Kidney epithelial cell (primary cell): ENCODE data around the gene SULT1A1. TPM values are rescaled to one million over a fixed set of nuclear protein-coding genes. Genes with fewer than 3 reads are reported as not detected.

Experiments used
- DNase-seq: peaks from one replicate; pipeline ENCODE4 v3.0.0-alpha.2; 2010; ENCODE audit warnings: low read depth
- H3K27me3 ChIP-seq: 2 replicates; pipeline ENCODE4 v1.6.0; 2011; ENCODE audit warnings: low read length; ENCODE audit not compliant: control insufficient read depth, insufficient read depth
- H3K36me3 ChIP-seq: 2 replicates; pipeline ENCODE4 v1.5.1; 2011; ENCODE audit warnings: low read length; ENCODE audit not compliant: control insufficient read depth, insufficient read depth
- H3K4me3 ChIP-seq: 2 replicates; pipeline ENCODE4 v1.5.1; 2011; ENCODE audit warnings: low read depth, mild to moderate bottlenecking, control low read depth, low read length
- CTCF ChIP-seq: IDR thresholded peaks from 2 replicates; pipeline ENCODE4 v1.5.1; 2011; ENCODE audit warnings: mild to moderate bottlenecking, moderate library complexity, low read length, control low read depth, inconsistent platforms; ENCODE audit not compliant: insufficient read depth, poor library complexity, severe bottlenecking
- total RNA-seq: library from RNA; depleted of rRNA; stranded (reverse); fragments of >200 nt; gene quantifications from 2 replicates; pipeline ENCODE4 v1.2.3, GENCODE V29; 2015

Gene SULT1A1
- total RNA-seq, 1 donor from 2014 or later = 3.3 TPM

- no peaks in the 10 kb centered on the region for H3K36me3 ChIP-seq
- no peak overlapping the region for H3K4me3 ChIP-seq
- DNase-seq = no peak
- no peak for TF ChIP-seq CTCF
- no peaks in the 10 kb centered on the region for H3K27me3 ChIP-seq
Observed at GRCh38 chr16:28590384-28591340, 19.2 kb downstream of the SULT1A1 start.

GRCh38 chr16:28589930-28590329 is 19.9 kb downstream of the SULT1A1 start:
- no peak for DNase-seq
- TF ChIP-seq CTCF = no peak
- H3K36me3 ChIP-seq = no peaks in the 10 kb centered on the region
- no peaks in the 10 kb centered on the region for H3K27me3 ChIP-seq
- H3K4me3 ChIP-seq = no peak overlapping the region

DNA sequence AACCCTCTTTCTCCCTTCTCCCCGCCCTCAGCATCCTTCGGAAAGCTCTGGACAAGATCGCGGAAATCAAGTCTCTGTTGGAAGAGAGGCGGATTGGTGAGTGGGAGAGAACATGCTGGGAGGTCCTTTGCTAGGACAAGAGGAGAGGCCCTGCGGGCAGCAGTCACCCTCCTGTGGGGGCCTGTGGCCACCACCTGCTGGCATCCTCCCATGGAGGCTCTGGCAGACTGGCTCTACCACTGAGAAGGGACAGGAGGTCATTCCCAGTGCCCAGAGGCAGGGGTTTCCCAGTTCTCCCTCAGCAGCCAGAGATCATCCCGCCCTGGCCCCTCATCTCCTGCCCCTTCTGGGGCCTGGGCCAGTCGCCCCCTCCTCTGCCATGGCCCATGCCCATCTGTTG is 20.8 kb downstream of the SULT1A1 start:
- no peak for TF ChIP-seq CTCF
- H3K27me3 ChIP-seq = no peaks in the 10 kb centered on the region
- H3K36me3 ChIP-seq = no peaks in the 10 kb centered on the region
- H3K4me3 ChIP-seq = no peak overlapping the region
- no peak for DNase-seq

DNA sequence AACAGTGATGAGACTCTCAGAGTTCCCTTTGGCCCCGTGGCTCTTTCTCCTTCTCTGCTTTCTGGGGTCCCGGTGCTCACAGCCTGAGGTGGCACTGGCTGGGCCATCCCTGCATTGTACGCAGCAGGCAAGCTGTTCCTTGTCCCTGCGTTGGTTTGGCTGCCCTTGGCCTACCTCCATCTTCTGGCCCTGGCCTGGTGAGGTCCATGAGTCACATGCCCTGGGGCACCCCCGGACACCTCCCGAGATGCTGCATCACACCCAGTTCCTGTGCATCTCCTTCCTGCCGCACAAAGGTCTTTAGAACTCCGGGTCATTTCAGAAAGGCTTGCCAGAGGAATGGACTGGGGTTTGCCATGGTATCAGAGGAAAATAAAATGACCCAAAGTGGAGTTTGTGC is 22.5 kb downstream of the SULT1A1 start:
- Histone ChIP-seq H3K36me3 (no peaks in the 10 kb centered on the region), H3K27me3 (no peaks in the 10 kb centered on the region), H3K4me3 (no peak overlapping the region)
- no peak for TF ChIP-seq CTCF
- DNase-seq = no peak

DNA sequence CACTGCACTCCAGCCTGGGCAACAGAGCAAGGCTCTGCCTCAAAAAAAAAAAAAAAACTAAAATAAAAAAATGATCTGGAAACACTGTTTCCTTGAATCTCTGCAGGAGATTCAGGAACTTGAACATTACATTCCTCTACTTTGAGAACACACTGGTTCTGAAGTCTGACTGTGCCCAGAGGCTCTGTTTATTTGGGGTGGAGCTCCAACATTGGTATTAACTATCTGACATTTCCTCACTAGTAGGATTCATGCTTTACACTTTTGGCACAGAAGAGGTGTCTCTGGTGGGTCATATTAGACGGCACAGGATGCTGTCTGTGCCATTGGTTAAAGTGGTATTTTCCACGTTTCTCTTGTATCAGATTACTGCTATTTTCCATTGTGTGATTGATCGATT is 23.4 kb downstream of the SULT1A1 start:
- Histone ChIP-seq H3K4me3 (no peak overlapping the region), H3K36me3 (no peaks in the 10 kb centered on the region), H3K27me3 (no peaks in the 10 kb centered on the region)
- DNase-seq = no peak
- TF ChIP-seq CTCF = no peak
